ENCODE measurements around the gene TWNK. TPM values are rescaled to one million over a fixed set of nuclear protein-coding genes. Genes with fewer than 3 reads are reported as not detected.

TWNK gene
- total RNA-seq, 3 donors from 2014 or later (not counting 1 experiment from before 2014, with no cell fraction given): 2.2 to 3.6 (median 3.3) TPM

DNA sequence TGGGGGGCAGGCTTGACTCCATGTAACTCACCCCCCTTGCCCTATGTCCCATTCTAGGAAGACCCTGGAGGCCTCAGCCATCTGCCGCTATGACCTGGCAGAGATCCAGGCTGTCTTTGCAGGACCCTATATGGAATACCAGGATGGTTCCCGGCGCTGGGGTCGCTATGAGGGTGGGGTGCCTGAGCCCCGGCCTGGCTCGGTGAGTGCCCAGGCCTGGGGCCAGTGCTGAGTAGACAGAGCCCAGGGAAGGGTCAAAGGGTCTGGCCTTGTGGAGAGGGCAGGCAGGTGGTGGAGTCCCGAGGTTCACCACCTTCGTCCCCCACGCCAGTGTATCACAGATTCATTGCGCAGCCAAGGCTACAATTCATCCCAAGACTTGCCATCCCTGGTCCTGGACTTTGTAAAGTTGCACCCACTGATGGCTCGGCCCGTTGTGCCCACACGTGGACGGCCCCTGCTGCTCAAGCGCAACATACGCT is 7.5 kb upstream of the TWNK start:
- Mint-ChIP-seq H3K9me3 (no peaks in the 10 kb centered on the region), H3K36me3 (peaks cover 8% of the 10 kb centered on the region), H3K4me3 (no peak overlapping the region), H3K4me1 (peaks cover 0 to 8% of the 10 kb centered on the region in 2 donors), H3K27ac (no peak overlapping the region), H3K27me3 (ENCODE audit: low read depth in 2 of 2) (no peaks in the 10 kb centered on the region)
- 96% methylated on average over 16 of the region's 16 CpGs for WGBS (ENCODE audit: insufficient coverage)
- DNase-seq: no peak
- H3K9me3 ChIP-seq (ENCODE audit: control insufficient read depth, insufficient read depth, low read length): no peaks in the 10 kb centered on the region
- H3K27ac ChIP-seq (ENCODE audit: low read length): no peak overlapping the region
- no peaks in the 10 kb centered on the region for H3K4me1 ChIP-seq (ENCODE audit: control insufficient read depth, insufficient read depth, low read length)
- H3K27me3 ChIP-seq (ENCODE audit: control insufficient read depth, insufficient read depth, low read length): no peaks in the 10 kb centered on the region
- no peak overlapping the region for H3K4me3 ChIP-seq (ENCODE audit: low read length)
- intact Hi-C loops (cut with micrococcal nuclease): no loop called here
- ATAC-seq: no peak
- TF ChIP-seq, protein P1, sequence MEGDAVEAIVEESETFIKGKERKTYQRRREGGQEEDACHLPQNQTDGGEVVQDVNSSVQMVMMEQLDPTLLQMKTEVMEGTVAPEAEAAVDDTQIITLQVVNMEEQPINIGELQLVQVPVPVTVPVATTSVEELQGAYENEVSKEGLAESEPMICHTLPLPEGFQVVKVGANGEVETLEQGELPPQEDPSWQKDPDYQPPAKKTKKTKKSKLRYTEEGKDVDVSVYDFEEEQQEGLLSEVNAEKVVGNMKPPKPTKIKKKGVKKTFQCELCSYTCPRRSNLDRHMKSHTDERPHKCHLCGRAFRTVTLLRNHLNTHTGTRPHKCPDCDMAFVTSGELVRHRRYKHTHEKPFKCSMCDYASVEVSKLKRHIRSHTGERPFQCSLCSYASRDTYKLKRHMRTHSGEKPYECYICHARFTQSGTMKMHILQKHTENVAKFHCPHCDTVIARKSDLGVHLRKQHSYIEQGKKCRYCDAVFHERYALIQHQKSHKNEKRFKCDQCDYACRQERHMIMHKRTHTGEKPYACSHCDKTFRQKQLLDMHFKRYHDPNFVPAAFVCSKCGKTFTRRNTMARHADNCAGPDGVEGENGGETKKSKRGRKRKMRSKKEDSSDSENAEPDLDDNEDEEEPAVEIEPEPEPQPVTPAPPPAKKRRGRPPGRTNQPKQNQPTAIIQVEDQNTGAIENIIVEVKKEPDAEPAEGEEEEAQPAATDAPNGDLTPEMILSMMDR (IDR thresholded peaks at IDR 0.05): no peak
- H3K36me3 ChIP-seq (ENCODE audit: control insufficient read depth, insufficient read depth, low read length): peaks cover 15% of the 10 kb centered on the region

DNA sequence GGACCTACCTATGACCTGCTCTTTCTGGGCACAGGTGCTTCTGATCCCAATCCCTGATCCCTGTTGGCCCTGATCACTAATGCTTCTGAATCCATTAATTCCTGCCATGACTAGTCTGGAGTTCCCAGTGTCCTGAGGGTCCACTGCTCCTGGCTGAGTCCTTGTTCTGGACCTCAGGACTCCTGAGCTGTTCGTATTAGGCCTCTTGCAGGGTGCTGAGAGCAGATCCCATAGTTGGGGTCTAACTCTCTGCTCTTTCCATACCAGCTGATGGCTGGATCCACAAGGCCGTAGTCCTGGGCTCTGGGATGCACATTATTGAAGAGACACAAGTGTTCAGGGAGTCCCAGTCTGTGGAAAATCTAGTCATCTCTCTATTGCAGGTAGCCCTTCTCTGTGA is 7.0 kb upstream of the TWNK start:
- no peak overlapping the region for H3K4me3 Mint-ChIP-seq
- H3K27me3 ChIP-seq (ENCODE audit: control insufficient read depth, insufficient read depth, low read length): no peaks in the 10 kb centered on the region
- no peak overlapping the region for H3K27ac ChIP-seq (ENCODE audit: low read length)
- H3K36me3 ChIP-seq (ENCODE audit: control insufficient read depth, insufficient read depth, low read length): peaks cover 15% of the 10 kb centered on the region
- no peak overlapping the region for H3K4me3 ChIP-seq (ENCODE audit: low read length)
- no peak for ATAC-seq
- peaks cover 0 to 9% of the 10 kb centered on the region in 2 donors for H3K4me1 Mint-ChIP-seq
- TF ChIP-seq, protein P1 (IDR thresholded peaks at IDR 0.05): no peak
- H3K9me3 Mint-ChIP-seq: no peaks in the 10 kb centered on the region
- H3K27me3 Mint-ChIP-seq (ENCODE audit: low read depth in 2 of 2): no peaks in the 10 kb centered on the region
- intact Hi-C loops (cut with micrococcal nuclease): no loop called here
- no peak for DNase-seq
- H3K36me3 Mint-ChIP-seq: peaks cover 8% of the 10 kb centered on the region
- no peaks in the 10 kb centered on the region for H3K9me3 ChIP-seq (ENCODE audit: control insufficient read depth, insufficient read depth, low read length)
- WGBS (ENCODE audit: insufficient coverage): 98% methylated on average over 2 of the region's 2 CpGs
- H3K27ac Mint-ChIP-seq: no peak overlapping the region
- no peaks in the 10 kb centered on the region for H3K4me1 ChIP-seq (ENCODE audit: control insufficient read depth, insufficient read depth, low read length)

DNA sequence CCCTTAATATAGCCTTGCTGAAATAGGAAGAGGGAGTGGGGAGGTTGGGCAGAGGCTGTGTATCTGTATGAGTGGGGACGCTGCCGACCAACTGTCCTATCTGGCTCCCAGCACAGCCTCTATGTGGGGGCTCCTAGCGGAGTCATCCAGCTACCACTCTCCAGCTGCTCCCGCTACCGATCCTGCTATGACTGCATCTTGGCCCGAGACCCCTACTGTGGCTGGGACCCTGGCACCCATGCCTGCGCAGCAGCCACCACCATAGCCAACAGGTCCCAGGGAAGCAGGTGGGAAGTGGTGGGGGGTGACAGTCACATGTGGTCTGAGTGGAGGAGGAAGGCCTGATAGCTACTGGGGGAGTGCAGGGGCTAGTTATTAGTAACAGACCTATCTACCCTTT is 6.6 kb upstream of the TWNK start:
- H3K27ac ChIP-seq (ENCODE audit: low read length): no peak overlapping the region
- no peak for ATAC-seq
- no peaks in the 10 kb centered on the region for H3K9me3 ChIP-seq (ENCODE audit: control insufficient read depth, insufficient read depth, low read length)
- H3K27me3 ChIP-seq (ENCODE audit: control insufficient read depth, insufficient read depth, low read length): no peaks in the 10 kb centered on the region
- no peak overlapping the region for H3K4me3 Mint-ChIP-seq
- no peaks in the 10 kb centered on the region for H3K27me3 Mint-ChIP-seq (ENCODE audit: low read depth in 2 of 2)
- H3K4me1 Mint-ChIP-seq: peaks cover 0 to 12% of the 10 kb centered on the region in 2 donors
- WGBS (ENCODE audit: insufficient coverage): 100% methylated on average over 7 of the region's 7 CpGs
- peaks cover 15% of the 10 kb centered on the region for H3K36me3 ChIP-seq (ENCODE audit: control insufficient read depth, insufficient read depth, low read length)
- intact Hi-C loops (cut with micrococcal nuclease): no loop called here
- no peak overlapping the region for H3K4me3 ChIP-seq (ENCODE audit: low read length)
- TF ChIP-seq, protein P1 (IDR thresholded peaks at IDR 0.05): no peak
- H3K36me3 Mint-ChIP-seq: peaks cover 8% of the 10 kb centered on the region
- DNase-seq: peak in 1 of 2 donors; percentile 2
- no peaks in the 10 kb centered on the region for H3K9me3 Mint-ChIP-seq
- no peaks in the 10 kb centered on the region for H3K4me1 ChIP-seq (ENCODE audit: control insufficient read depth, insufficient read depth, low read length)
- no peak overlapping the region for H3K27ac Mint-ChIP-seq

DNA sequence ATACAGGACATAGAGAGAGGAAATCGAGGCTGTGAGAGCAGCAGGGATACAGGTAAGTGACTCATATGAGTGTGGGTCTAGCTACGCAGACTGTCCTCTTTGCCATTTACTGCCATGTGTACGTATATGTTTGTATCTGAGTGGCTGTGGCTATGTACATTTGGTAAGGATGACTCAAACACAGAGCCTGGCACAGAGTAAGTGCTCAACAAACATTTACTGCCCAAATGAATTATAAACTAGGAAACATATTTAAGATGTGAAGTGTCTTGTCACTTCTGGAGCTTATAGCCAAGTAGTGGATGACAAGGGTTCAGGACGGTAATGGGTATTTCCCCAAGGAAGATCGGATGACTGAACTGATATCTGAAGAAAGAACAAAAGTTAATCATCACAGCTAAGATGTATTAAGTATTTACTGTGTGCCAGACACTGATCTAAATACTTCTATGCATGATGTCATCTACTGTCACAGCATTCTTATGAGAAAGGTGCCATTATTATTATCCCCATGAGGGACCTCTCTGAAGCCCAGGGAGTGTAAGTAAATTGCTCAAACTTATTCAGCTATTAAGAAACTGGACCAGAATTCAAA is 6.1 kb upstream of the TWNK start:
- H3K36me3 ChIP-seq (ENCODE audit: control insufficient read depth, insufficient read depth, low read length): peaks cover 15% of the 10 kb centered on the region
- Mint-ChIP-seq H3K27ac (no peak overlapping the region), H3K4me3 (no peak overlapping the region), H3K36me3 (peaks cover 8% of the 10 kb centered on the region), H3K27me3 (ENCODE audit: low read depth in 2 of 2) (no peaks in the 10 kb centered on the region), H3K4me1 (peaks cover 0 to 16% of the 10 kb centered on the region in 2 donors), H3K9me3 (no peaks in the 10 kb centered on the region)
- no peaks in the 10 kb centered on the region for H3K9me3 ChIP-seq (ENCODE audit: control insufficient read depth, insufficient read depth, low read length)
- H3K27me3 ChIP-seq (ENCODE audit: control insufficient read depth, insufficient read depth, low read length): no peaks in the 10 kb centered on the region
- no peak overlapping the region for H3K4me3 ChIP-seq (ENCODE audit: low read length)
- peaks cover 2% of the 10 kb centered on the region for H3K4me1 ChIP-seq (ENCODE audit: control insufficient read depth, insufficient read depth, low read length)
- 92% methylated on average over 4 of the region's 5 CpGs for WGBS (ENCODE audit: insufficient coverage)
- no peak for DNase-seq
- intact Hi-C loops (cut with micrococcal nuclease): no loop called here
- TF ChIP-seq, protein P1 (IDR thresholded peaks at IDR 0.05): no peak
- no peak for ATAC-seq
- no peak overlapping the region for H3K27ac ChIP-seq (ENCODE audit: low read length)
